ENCODE results near the gene TPCN1.

DNA sequence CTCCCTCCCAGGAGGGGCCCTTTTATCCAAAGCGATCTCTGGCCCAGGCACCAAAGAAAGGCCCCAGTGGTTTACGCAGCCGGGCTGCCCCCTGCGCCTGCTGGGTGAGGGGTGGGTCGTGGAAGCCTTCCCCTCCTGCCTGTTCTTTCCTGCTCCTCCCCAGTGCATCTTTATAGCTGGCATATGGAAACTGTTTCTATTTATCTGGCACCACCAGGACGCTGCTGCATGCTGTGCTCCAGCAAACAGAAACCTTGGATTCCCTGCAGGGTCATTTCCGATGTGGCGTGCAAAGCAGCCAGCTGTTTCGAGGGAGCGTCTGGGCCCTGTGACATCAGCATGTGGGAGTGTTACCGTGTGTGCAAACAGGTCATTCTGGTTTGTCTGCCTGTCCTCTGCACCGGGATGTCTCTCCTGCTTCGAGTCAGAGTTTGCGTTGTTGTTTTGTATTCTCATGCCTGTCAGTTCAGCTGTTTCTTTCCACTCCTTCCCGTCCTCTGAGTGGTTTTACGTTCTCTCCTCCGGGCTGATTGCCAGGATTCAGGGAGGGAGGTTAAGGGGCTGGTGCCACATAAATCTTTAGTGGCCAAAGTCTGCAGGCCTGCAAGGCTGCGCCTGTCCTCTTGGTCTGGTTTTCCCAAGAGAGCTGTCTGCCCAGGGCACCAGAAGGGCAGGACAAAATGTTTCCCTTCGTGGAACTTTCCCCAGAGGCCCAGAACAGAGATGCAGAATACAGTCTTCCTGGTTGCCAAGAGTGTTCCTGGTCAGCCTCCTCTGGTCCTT is 24.6 kb downstream of the TPCN1 start:
- no peak for TF ChIP-seq CTCF (conservative IDR thresholded peaks at IDR 0.05; ENCODE audit: low read depth, low read length)
- TF ChIP-seq EZH2phosphoT487 (IDR thresholded peaks at IDR 0.05; ENCODE audit: borderline replicate concordance, low read length), result no peak
- TF ChIP-seq EZH2 (IDR thresholded peaks at IDR 0.05; ENCODE audit: low read length, unreplicated experiment), result no peak

Measured in PC-3 (cell line).